Naive B cell (primary cell): Measurements from ENCODE around the gene ZNF235. TPM values are rescaled to one million over a fixed set of nuclear protein-coding genes. Genes with fewer than 3 reads are reported as not detected.
"Not testable (repeated sequence)": the region's sequence is repeated elsewhere in the genome, so short reads cannot be mapped to it uniquely, and the experiment has no call there.

ENCODE experiments used
- ATAC-seq, 2 donors: fragments of 150-1000 bp; cut with Tn5 transposase; 2 replicates each; pipeline ENCODE4 v1.10.0; 2021; ENCODE audit warnings: low read depth in 2 of 2, mild to moderate bottlenecking in 2 of 2, moderate library complexity in 2 of 2
- DNase-seq: peaks from one replicate; pipeline ENCODE4 v3.0.0; 2022
- H3K27ac Mint-ChIP-seq, 6 donors: one replicate each; pipeline ENCODE4 v1.8.0; 2020 to 2022; ENCODE audit warnings: mild to moderate bottlenecking in 6 of 6, mixed read lengths in 6 of 6, moderate library complexity in 5 of 6, inconsistent platforms in 2 of 6
- H3K27me3 Mint-ChIP-seq, 3 donors: one replicate each; pipeline ENCODE4 v1.8.0; 2021 to 2022; ENCODE audit warnings: mixed read lengths in 3 of 3, mild to moderate bottlenecking in 1 of 3
- H3K36me3 Mint-ChIP-seq, 2 donors: one replicate each; pipeline ENCODE4 v1.8.0; 2020 to 2022; ENCODE audit warnings: mixed read lengths in 2 of 2, inconsistent platforms in 1 of 2, mild to moderate bottlenecking in 1 of 2
- H3K4me1 Mint-ChIP-seq, 3 donors: one replicate each; pipeline ENCODE4 v1.8.0; 2020 to 2022; ENCODE audit warnings: mixed read lengths in 3 of 3, inconsistent platforms in 1 of 3, mild to moderate bottlenecking in 1 of 3, moderate library complexity in 1 of 3
- H3K4me3 Mint-ChIP-seq, 8 donors: one replicate each; pipeline ENCODE4 v1.8.0; 2020 to 2022; ENCODE audit warnings: mild to moderate bottlenecking in 8 of 8, mixed read lengths in 8 of 8, moderate library complexity in 8 of 8, inconsistent platforms in 2 of 8
- H3K9me3 Mint-ChIP-seq, 7 donors: one replicate each; pipeline ENCODE4 v1.8.0; 2020 to 2022; ENCODE audit warnings: mixed read lengths in 7 of 7, mild to moderate bottlenecking in 5 of 7, inconsistent platforms in 2 of 7, moderate library complexity in 1 of 7
- polyA plus RNA-seq, 6 donors: library from polyadenylated mRNA; unstranded; fragments of 300-500 nt; fragmentation: Illumina TruSeq; gene quantifications; one replicate each; pipeline ENCODE4 v1.2.3, GENCODE V29; 2021; ENCODE audit warnings: low read depth in 6 of 6

The ZNF235 gene
- 1 to 10 TPM in 5 of 6 donors, not detected in 1; 2.5 to 7.3 (median 4.3) TPM for polyA plus RNA-seq

DNA sequence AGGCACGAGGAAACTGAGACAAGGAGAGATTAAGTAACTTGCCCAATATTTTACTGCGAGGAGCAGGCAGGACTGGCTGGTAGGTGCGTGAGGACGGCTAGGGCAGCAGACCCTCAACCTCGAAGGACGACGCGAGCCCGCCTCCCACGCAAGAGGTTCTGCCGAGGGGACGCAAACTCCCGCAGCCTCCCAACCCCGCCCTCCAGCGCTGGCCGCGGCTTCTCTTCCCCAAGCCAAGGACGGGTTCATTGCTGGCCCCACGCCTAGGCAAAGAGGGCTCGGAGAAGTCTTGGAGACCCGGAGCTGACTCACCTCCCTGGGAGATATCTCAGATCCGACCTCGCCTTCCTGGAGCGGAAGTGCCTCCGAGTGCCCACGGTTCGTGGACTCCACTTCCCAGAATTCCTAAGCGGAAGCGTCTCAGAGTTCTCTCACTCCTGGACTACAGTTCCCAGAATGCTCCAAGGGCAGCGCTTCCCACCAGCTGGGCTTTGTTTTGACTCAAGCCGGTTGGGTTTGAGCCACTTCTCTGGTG, at the start of gene ZNF235:
TSS of gene ZNF235 (minus strand) at position 367 of the 535 bp plus-strand sequence. CDS start 1,621 bp downstream, outside the sequence.
- H3K4me1 Mint-ChIP-seq = peaks cover 4 to 25% (median 12%) of the 10 kb centered on the region in 3 donors
- ATAC-seq (peak; percentile 98 to 99), DNase-seq (peak; percentile 62)
- peak within 1 kb of the TSS; percentile 87 to 98 (median 94) for H3K4me3 Mint-ChIP-seq
- peaks cover 8 to 10% (median 9%) of the 10 kb centered on the region in 3 donors for H3K27me3 Mint-ChIP-seq
- H3K27ac Mint-ChIP-seq = peak within 1 kb of the TSS; percentile 49 to 87 (median 76)
- H3K36me3 Mint-ChIP-seq = peaks cover 11 to 21% of the 10 kb centered on the region in 2 donors
- H3K9me3 Mint-ChIP-seq = peaks cover 3 to 17% (median 6%) of the 10 kb centered on the region in 7 donors

GRCh38 chr19:44346556-44346955, 41.7 kb upstream of the ZNF235 start:
- H3K9me3 Mint-ChIP-seq = peaks cover under 1 to 55% (median 31%) of the 10 kb centered on the region in 7 donors
- H3K4me3 Mint-ChIP-seq = no peak overlapping the region
- H3K27me3 Mint-ChIP-seq = no peaks in the 10 kb centered on the region
- ATAC-seq = no peak
- no peak overlapping the region for H3K27ac Mint-ChIP-seq
- DNase-seq = no peak
- peaks cover 10 to 17% of the 10 kb centered on the region in 2 donors for H3K36me3 Mint-ChIP-seq
- H3K4me1 Mint-ChIP-seq = peaks cover 5 to 12% (median 11%) of the 10 kb centered on the region in 3 donors

DNA sequence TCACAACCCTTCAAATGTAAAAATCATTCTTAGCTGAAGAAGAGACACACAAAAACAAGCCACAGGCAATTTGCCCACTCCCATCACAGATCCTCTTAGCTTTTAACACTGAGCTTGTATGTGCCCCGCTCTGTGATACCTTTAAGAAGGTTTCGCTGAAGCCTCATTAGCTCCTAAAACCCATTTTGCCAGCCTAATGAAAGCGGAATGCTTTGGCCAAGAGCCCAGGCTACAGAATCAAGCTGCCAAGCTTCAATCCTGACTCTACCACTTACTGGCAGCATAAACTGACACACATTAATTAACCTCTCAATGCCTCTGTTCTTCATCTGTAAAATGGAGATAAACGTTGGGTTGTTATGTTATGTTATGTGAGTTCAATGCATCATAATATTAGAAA, 41.1 kb upstream of the ZNF235 start:
- no peaks in the 10 kb centered on the region for H3K27me3 Mint-ChIP-seq
- no peak for ATAC-seq
- peaks cover 14 to 18% of the 10 kb centered on the region in 2 donors for H3K36me3 Mint-ChIP-seq
- H3K9me3 Mint-ChIP-seq = peaks cover 0 to 52% (median 31%) of the 10 kb centered on the region in 7 donors
- H3K4me1 Mint-ChIP-seq = peaks cover 5 to 12% (median 11%) of the 10 kb centered on the region in 3 donors
- H3K4me3 Mint-ChIP-seq = no peak overlapping the region
- H3K27ac Mint-ChIP-seq = no peak overlapping the region
- DNase-seq = no peak

DNA sequence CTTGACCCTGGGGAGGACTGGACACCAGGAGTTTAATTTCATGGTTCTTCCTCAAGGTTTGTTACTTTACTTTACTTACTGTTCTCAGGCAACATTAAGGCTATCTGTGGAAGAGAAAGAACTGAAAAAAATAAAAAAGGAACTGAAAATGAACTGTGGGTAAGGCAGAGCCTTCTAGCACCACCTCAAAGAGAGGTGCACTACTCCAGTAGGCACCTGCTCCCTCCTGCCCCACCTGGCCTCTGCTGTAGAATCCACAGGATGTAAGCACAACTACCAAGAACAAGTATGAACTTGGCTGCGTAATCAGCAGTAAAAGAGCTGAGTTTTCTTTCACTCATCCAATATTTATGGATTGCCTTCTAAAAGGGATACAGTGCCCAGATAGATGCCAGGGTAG, 39.4 kb upstream of the ZNF235 start:
- Mint-ChIP-seq H3K4me3 (peak overlapping the region in 3 of 8 donors; percentile 34 to 65 (median 55)), H3K27ac (peak overlapping the region in 4 of 6 donors; percentile 44 to 94 (median 66)), H3K4me1 (peaks cover 5 to 12% (median 11%) of the 10 kb centered on the region in 3 donors), H3K36me3 (peaks cover 19 to 21% of the 10 kb centered on the region in 2 donors), H3K27me3 (no peaks in the 10 kb centered on the region), H3K9me3 (peaks cover 4 to 44% (median 21%) of the 10 kb centered on the region in 7 donors)
- DNase-seq (peak; percentile 36), ATAC-seq (peak; percentile 93 to 100)

DNA sequence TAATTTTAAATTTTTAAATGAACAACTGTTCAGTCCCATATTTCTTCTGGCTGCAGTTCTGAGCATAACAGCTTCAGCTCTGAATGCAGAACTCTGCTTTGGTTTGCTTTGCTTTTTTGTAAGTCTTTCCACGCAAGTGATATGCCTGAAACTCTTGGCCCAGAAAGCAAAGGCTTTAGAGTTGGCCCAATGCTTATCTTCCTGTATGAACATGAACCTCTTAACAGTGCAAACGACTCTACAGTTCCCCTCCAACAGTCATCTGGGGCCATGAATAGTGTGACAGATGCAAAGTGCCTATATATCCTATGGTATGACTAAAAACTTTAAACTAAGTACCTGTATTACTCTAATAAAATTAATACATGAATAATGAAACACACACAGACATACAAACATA, 37.0 kb upstream of the ZNF235 start:
- Mint-ChIP-seq H3K4me1 (peaks cover 5 to 12% (median 11%) of the 10 kb centered on the region in 3 donors), H3K36me3 (peaks cover 26 to 27% of the 10 kb centered on the region in 2 donors), H3K27me3 (no peaks in the 10 kb centered on the region), H3K9me3 (peaks cover 8 to 44% (median 21%) of the 10 kb centered on the region in 7 donors), H3K4me3 (no peak overlapping the region), H3K27ac (no peak overlapping the region)
- ATAC-seq (no peak), DNase-seq (no peak)

DNA sequence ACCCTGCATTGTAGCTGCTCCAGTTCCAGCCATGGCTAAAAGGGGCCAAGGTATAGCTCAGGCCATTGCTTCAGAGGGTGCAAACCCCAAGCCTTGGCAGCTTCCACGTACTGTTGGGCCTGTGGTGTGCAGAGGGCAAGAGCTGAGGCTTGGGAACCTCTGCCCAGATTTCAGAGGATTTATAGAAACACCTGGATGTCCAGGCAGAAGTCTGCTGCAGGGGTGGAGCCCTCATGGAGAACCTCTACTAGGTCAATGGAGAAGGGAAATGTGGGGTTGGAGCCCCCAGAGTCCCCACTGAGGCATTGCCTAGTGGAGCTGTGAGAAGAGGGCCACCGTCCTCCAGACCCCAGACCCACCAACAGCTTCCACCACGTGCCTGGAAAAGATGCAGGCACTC, 29.8 kb upstream of the ZNF235 start:
- not testable (repeated sequence) for H3K4me3 Mint-ChIP-seq, ATAC-seq, H3K27me3 Mint-ChIP-seq, DNase-seq, H3K4me1 Mint-ChIP-seq, H3K27ac Mint-ChIP-seq
- Mint-ChIP-seq H3K36me3 (peaks cover 67 to 68% of the 10 kb centered on the region in 2 donors), H3K9me3 (peaks cover 25 to 84% (median 63%) of the 10 kb centered on the region in 7 donors)

- Mint-ChIP-seq H3K4me3 (no peak overlapping the region), H3K4me1 (peaks cover 0 to 4% (median 0%) of the 10 kb centered on the region in 3 donors), H3K36me3 (peaks cover 74 to 78% of the 10 kb centered on the region in 2 donors), H3K27ac (no peak overlapping the region), H3K27me3 (peaks cover 0 to 9% (median 4%) of the 10 kb centered on the region in 3 donors), H3K9me3 (peaks cover 29 to 87% (median 76%) of the 10 kb centered on the region in 7 donors)
- ATAC-seq (no peak), DNase-seq (no peak)
These were observed 27.3 kb upstream of the ZNF235 start for GRCh38 chr19:44332145-44332544.

- no peak for DNase-seq
- no peak for ATAC-seq
- H3K27ac Mint-ChIP-seq = no peak overlapping the region
- no peak overlapping the region for H3K4me3 Mint-ChIP-seq
- H3K36me3 Mint-ChIP-seq = peaks cover 17 to 32% of the 10 kb centered on the region in 2 donors
- no peaks in the 10 kb centered on the region for H3K27me3 Mint-ChIP-seq
- H3K4me1 Mint-ChIP-seq = peaks cover 9 to 24% (median 18%) of the 10 kb centered on the region in 3 donors
- H3K9me3 Mint-ChIP-seq = peaks cover 10 to 59% (median 51%) of the 10 kb centered on the region in 7 donors
These were observed 11.1 kb upstream of the ZNF235 start for GRCh38 chr19:44315883-44316282.

GRCh38 chr19:44313231-44313630, 8.4 kb upstream of the ZNF235 start:
- H3K9me3 Mint-ChIP-seq = peaks cover 9 to 49% (median 31%) of the 10 kb centered on the region in 7 donors
- H3K27ac Mint-ChIP-seq = peak overlapping the region in 3 of 6 donors; percentile 47 to 60 (median 56)
- peak; percentile 31 for DNase-seq
- peaks cover 5 to 7% (median 6%) of the 10 kb centered on the region in 3 donors for H3K27me3 Mint-ChIP-seq
- H3K4me3 Mint-ChIP-seq = peak overlapping the region in 2 of 8 donors; percentile 14 to 48
- peak; percentile 67 to 71 for ATAC-seq
- peaks cover 9 to 23% of the 10 kb centered on the region in 2 donors for H3K36me3 Mint-ChIP-seq
- H3K4me1 Mint-ChIP-seq = peaks cover 9 to 24% (median 18%) of the 10 kb centered on the region in 3 donors

- Mint-ChIP-seq H3K27me3 (peaks cover 8 to 10% (median 9%) of the 10 kb centered on the region in 3 donors), H3K27ac (peak overlapping the region in 1 of 6 donors; percentile 32), H3K4me1 (peaks cover 4 to 31% (median 12%) of the 10 kb centered on the region in 3 donors), H3K9me3 (peaks cover 5 to 22% (median 8%) of the 10 kb centered on the region in 7 donors), H3K4me3 (no peak overlapping the region), H3K36me3 (peaks cover 0 to 9% of the 10 kb centered on the region in 2 donors)
- DNase-seq (no peak), ATAC-seq (no peak)
These were observed 3.2 kb upstream of the ZNF235 start for GRCh38 chr19:44308011-44308410.

GRCh38 chr19:44306283-44306682, 1.5 kb upstream of the ZNF235 start:
- peaks cover 8 to 10% (median 9%) of the 10 kb centered on the region in 3 donors for H3K27me3 Mint-ChIP-seq
- H3K9me3 Mint-ChIP-seq = peaks cover 4 to 19% (median 6%) of the 10 kb centered on the region in 7 donors
- ATAC-seq (no peak), DNase-seq (no peak)
- peaks cover 6 to 15% of the 10 kb centered on the region in 2 donors for H3K36me3 Mint-ChIP-seq
- H3K4me1 Mint-ChIP-seq = peaks cover 4 to 25% (median 12%) of the 10 kb centered on the region in 3 donors
- no peak overlapping the region for H3K27ac Mint-ChIP-seq
- H3K4me3 Mint-ChIP-seq = peak overlapping the region in 4 of 8 donors; percentile 12 to 74 (median 25)

GRCh38 chr19:44305457-44305856, 632 bp upstream of the ZNF235 start:
- ATAC-seq (no peak), DNase-seq (no peak)
- H3K27me3 Mint-ChIP-seq = peaks cover 8 to 10% (median 9%) of the 10 kb centered on the region in 3 donors
- peaks cover 11 to 21% of the 10 kb centered on the region in 2 donors for H3K36me3 Mint-ChIP-seq
- no peak overlapping the region for H3K27ac Mint-ChIP-seq
- H3K9me3 Mint-ChIP-seq = peaks cover 4 to 19% (median 6%) of the 10 kb centered on the region in 7 donors
- peak overlapping the region; percentile 70 to 98 (median 93) for H3K4me3 Mint-ChIP-seq
- H3K4me1 Mint-ChIP-seq = peaks cover 4 to 25% (median 12%) of the 10 kb centered on the region in 3 donors

DNA sequence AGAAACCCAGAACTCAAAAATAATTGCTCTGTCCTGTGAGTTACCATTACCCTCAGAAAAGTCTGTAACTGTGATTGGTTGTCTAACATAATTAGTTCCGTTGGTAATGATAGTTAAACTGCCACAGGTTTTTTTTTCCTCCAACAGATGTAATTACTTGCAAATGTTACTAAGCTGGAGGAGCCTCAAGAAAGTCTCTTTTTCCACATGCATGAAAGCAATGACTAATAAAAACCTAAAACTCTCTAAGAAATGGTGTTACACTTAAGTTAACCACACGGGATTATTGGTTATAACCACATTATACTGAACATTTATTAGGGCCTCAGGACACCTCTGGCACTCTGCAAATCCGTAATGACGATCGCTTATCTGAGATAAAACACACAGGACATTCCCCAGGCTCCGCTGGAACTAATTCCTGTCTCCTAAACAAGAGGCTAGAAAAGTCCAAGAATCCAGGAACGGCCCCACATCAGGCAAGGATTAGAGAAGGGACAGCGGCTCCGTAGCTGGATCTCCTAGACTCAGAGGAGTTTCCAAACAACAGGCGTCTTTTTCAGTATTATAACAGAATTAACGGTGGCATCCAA, 753 bp downstream of the ZNF235 start:
- DNase-seq (no peak), ATAC-seq (no peak)
- Mint-ChIP-seq H3K9me3 (peaks cover 0 to 13% (median 6%) of the 10 kb centered on the region in 7 donors), H3K4me3 (peak overlapping the region; percentile 87 to 98 (median 94)), H3K4me1 (peaks cover 4 to 25% (median 12%) of the 10 kb centered on the region in 3 donors), H3K27ac (peak overlapping the region in 5 of 6 donors; percentile 46 to 82 (median 49)), H3K27me3 (peaks cover 8 to 10% (median 9%) of the 10 kb centered on the region in 3 donors), H3K36me3 (peaks cover 12 to 21% of the 10 kb centered on the region in 2 donors)
